ENCODE results near the gene SYNDIG1. TPM values are rescaled to one million over a fixed set of nuclear protein-coding genes. Genes with fewer than 3 reads are reported as not detected.

SYNDIG1 gene
- polyA plus RNA-seq, 1 experiment, result not detected

DNA sequence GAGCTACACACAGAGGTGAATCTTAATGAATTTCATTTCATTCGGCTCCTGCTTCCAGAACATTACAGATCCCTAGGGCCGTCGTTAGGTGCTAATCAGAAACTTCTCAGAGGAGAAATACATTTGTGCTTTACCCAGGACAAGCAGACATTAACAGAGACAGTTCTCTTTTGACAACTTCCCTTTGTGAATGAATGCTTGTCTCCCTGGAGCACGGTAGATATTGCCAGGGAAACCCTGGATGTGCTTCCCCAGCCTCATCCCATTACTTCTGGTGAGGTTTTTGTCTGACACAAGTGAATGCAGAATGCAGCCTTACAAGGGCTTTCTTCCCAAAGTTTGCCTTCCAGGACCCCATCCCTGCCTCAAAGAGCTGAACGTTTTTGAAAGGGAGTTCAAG lies 105.4 kb downstream of the SYNDIG1 start:
- Histone ChIP-seq H3K4me3 (ENCODE audit: low read depth, low read length) (no peak overlapping the region), H3K27ac (ENCODE audit: low read depth, low read length) (no peak overlapping the region), H3K27me3 (ENCODE audit: control insufficient read depth, insufficient read depth, low read length) (peaks cover 3% of the 10 kb centered on the region), H3K9me3 (ENCODE audit: control insufficient read depth, insufficient read depth, low read length) (no peaks in the 10 kb centered on the region; the same call in 1 of the 2 replicates)
- no peak for DNase-seq (ENCODE audit: low read depth, low spot score)
- TF ChIP-seq, protein P1, sequence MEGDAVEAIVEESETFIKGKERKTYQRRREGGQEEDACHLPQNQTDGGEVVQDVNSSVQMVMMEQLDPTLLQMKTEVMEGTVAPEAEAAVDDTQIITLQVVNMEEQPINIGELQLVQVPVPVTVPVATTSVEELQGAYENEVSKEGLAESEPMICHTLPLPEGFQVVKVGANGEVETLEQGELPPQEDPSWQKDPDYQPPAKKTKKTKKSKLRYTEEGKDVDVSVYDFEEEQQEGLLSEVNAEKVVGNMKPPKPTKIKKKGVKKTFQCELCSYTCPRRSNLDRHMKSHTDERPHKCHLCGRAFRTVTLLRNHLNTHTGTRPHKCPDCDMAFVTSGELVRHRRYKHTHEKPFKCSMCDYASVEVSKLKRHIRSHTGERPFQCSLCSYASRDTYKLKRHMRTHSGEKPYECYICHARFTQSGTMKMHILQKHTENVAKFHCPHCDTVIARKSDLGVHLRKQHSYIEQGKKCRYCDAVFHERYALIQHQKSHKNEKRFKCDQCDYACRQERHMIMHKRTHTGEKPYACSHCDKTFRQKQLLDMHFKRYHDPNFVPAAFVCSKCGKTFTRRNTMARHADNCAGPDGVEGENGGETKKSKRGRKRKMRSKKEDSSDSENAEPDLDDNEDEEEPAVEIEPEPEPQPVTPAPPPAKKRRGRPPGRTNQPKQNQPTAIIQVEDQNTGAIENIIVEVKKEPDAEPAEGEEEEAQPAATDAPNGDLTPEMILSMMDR (IDR thresholded peaks at IDR 0.05; ENCODE audit: low read depth, low read length), result no peak
- ChIA-PET CTCF (no interaction called here), POLR2A (no interaction called here)

DNA sequence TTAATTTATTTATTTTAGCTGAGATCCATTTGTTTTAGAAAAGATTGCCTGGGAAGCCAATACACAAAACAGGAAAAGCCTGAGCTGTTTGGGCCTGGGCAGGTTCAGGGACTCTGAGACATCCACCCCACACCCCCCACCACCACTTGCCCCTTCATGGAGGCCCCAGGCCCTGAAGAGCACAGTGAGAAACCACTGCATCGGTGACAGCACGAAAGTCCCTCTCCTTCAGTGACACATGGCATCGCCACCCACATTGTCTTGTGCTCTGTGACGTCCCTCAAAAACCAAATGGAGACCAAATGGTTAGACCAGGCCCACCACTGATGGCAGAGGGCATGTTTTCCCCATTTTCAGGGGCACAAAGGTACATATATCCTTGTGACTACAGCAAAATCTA lies 106.4 kb downstream of the SYNDIG1 start:
- Histone ChIP-seq H3K27me3 (ENCODE audit: control insufficient read depth, insufficient read depth, low read length) (peaks cover 3% of the 10 kb centered on the region), H3K4me3 (ENCODE audit: low read depth, low read length) (no peak overlapping the region), H3K27ac (ENCODE audit: low read depth, low read length) (no peak overlapping the region), H3K9me3 (ENCODE audit: control insufficient read depth, insufficient read depth, low read length) (no peaks in the 10 kb centered on the region; the same call in 1 of the 2 replicates)
- DNase-seq (ENCODE audit: low read depth, low spot score), result no peak
- CTCF ChIA-PET, result no interaction called here
- POLR2A ChIA-PET, result no interaction called here
- TF ChIP-seq, protein P1 (IDR thresholded peaks at IDR 0.05; ENCODE audit: low read depth, low read length), result no peak

- POLR2A ChIA-PET, result no interaction called here
- Histone ChIP-seq H3K9me3 (ENCODE audit: control insufficient read depth, insufficient read depth, low read length) (no peaks in the 10 kb centered on the region; the same call in 1 of the 2 replicates), H3K4me3 (ENCODE audit: low read depth, low read length) (no peak overlapping the region), H3K27me3 (ENCODE audit: control insufficient read depth, insufficient read depth, low read length) (peaks cover 3% of the 10 kb centered on the region), H3K27ac (ENCODE audit: low read depth, low read length) (no peak overlapping the region)
- CTCF ChIA-PET, result no interaction called here
- TF ChIP-seq, protein P1 (IDR thresholded peaks at IDR 0.05; ENCODE audit: low read depth, low read length), result no peak
- DNase-seq (ENCODE audit: low read depth, low spot score), result no peak
These were observed 107.0 kb downstream of the SYNDIG1 start for GRCh38 chr20:24576447-24576846.

DNA sequence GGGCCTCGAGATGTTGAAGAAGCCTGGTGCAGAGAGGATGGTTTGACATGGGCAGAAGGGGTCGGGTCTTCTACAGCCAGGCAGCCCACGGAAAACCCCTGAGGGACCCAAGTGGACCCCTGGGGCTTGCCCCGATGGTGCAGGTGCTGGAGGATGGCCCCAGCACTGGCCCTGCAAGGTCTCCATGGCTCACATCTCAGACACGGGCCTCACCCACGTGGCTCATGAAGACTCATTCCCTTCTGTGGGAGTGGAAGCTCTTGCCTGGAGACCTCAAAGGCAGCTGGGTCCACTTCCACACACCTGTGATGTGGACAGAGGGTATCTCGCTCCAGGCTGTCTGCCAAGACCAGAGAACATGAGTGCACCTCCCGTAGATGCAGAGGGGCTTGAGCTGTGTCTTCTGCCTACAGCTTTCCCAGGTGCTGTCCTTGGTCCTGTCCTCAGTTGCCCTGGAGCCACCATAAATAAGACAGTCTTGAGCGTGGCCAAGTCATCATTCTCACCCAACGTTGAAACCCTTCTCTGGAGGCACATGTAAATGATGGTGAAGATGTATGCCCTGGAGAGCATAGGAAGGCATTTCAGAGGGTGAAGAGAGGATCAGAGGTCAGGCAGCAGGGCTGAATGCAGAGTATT lies 108.0 kb downstream of the SYNDIG1 start:
- POLR2A ChIA-PET, result no interaction called here
- TF ChIP-seq, protein P1 (IDR thresholded peaks at IDR 0.05; ENCODE audit: low read depth, low read length), result no peak
- CTCF ChIA-PET, result no interaction called here
- DNase-seq (ENCODE audit: low read depth, low spot score), result no peak
- Histone ChIP-seq H3K27ac (ENCODE audit: low read depth, low read length) (no peak overlapping the region), H3K4me3 (ENCODE audit: low read depth, low read length) (no peak overlapping the region), H3K27me3 (ENCODE audit: control insufficient read depth, insufficient read depth, low read length) (peaks cover 3% of the 10 kb centered on the region), H3K9me3 (ENCODE audit: control insufficient read depth, insufficient read depth, low read length) (no peaks in the 10 kb centered on the region; the same call in 1 of the 2 replicates)

DNA sequence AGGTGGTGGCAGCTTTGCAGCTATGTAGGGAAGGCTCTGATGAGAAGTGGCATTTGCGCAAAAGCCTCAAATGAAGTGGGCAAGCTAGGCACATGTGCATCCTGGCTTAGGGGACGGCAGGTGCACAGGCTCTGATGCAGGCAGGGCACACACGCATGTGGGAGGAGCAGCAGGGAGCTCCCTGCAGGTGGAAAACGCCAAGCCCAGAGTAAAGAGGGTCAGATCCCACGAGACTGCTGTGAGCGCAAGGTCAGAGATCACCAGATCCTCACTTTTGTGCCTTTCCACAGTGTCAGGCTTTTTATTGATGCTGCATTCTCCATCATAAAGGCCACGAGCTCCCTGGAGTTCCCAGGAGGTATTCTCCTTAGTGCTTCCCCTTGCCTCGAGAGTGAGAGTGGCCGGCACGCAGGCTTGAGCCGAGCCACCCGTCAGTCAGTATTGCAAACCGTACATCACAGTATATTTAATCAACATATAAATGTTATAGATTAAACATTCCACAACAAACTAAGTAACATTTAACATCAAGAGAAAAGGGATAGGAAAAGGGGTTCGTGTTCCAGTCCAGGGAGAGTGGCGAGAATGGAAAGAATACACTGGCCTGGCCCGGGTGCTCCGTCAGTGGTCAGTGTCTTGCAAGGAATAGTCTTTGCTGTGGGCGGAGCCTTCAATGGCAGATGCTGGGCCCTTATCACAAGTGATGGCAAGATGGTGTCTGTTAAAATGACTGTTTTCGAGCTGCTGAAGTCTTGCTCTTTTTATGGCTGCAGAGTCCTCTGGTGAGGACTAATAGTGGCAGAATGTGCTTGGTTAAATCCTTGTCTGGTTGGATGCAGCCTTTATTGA lies 109.4 kb downstream of the SYNDIG1 start:
- no peak overlapping the region for H3K4me3 ChIP-seq (ENCODE audit: low read depth, low read length)
- H3K27ac ChIP-seq (ENCODE audit: low read depth, low read length), result no peak overlapping the region
- CTCF ChIA-PET, result no interaction called here
- H3K27me3 ChIP-seq (ENCODE audit: control insufficient read depth, insufficient read depth, low read length), result peaks cover 3% of the 10 kb centered on the region
- TF ChIP-seq, protein P1 (IDR thresholded peaks at IDR 0.05; ENCODE audit: low read depth, low read length), result no peak
- POLR2A ChIA-PET, result no interaction called here
- no peaks in the 10 kb centered on the region; the same call in 1 of the 2 replicates for H3K9me3 ChIP-seq (ENCODE audit: control insufficient read depth, insufficient read depth, low read length)
- no peak for DNase-seq (ENCODE audit: low read depth, low spot score)

Measured in AG04450 (cell line).